Right lobe of liver (tissue), 6 donors: ENCODE results near the gene MRGPRD. TPM values are rescaled to one million over a fixed set of nuclear protein-coding genes. Genes with fewer than 3 reads are reported as not detected.

ENCODE experiments used
- ATAC-seq, 4 donors: fragments of 200-7000 bp; cut with Tn5 transposase; one replicate each; pipeline ENCODE4 v1.9.1; 2020; ENCODE audit warnings: mild to moderate bottlenecking in 4 of 4, moderate library complexity in 4 of 4
- DNase-seq, 3 donors: peaks; one replicate each; pipeline ENCODE4 v3.0.0-alpha.2; 2020
- H3K27ac ChIP-seq, 3 donors: fragments of 200-600 bp; one replicate each; pipeline ENCODE4 v1.8.0; 2022
- H3K27me3 ChIP-seq, 2 donors: fragments of 200-600 bp; one replicate each; pipeline ENCODE4 v1.8.0; 2022
- H3K36me3 ChIP-seq, 4 donors: fragments of 200-600 bp; sonication (generic) in 1 of 4; one replicate each; pipeline versions ENCODE4 v1.5.1 to v1.8.0; 2017 to 2022; ENCODE audit warnings: control low read depth in 1 of 4
- H3K4me1 ChIP-seq, 4 donors: fragments of 200-600 bp; sonication (generic) in 1 of 4; one replicate each; pipeline versions ENCODE4 v1.5.1 to v1.8.0; 2017 to 2022; ENCODE audit warnings: control low read depth in 1 of 4
- H3K4me3 ChIP-seq, 3 donors: fragments of 200-600 bp; one replicate each; pipeline ENCODE4 v1.8.0; 2022
- H3K9me3 ChIP-seq, 4 donors: fragments of 200-600 bp; sonication (generic) in 1 of 4; one replicate each; pipeline versions ENCODE4 v1.5.1 to v1.8.0; 2017 to 2022; ENCODE audit warnings: control low read depth in 1 of 4
- POLR2A ChIP-seq: fragments of 450-650 bp; IDR thresholded peaks from one replicate; pipeline ENCODE4 v1.6.1; 2017; ENCODE audit warnings: antibody characterized with exemption, mild to moderate bottlenecking
- WGBS: methylation state at CpG from one replicate; pipeline ENCODE4 v1.1.6; 2018; ENCODE audit warnings: low coverage, low lambda C conversion rate; ENCODE audit not compliant: insufficient coverage; ENCODE audit errors: missing lambda C conversion rate; 5-methylcytosine and 5-hydroxymethylcytosine counted together
- intact Hi-C, 2 donors: fragments of 100-400 bp; cut with DNase I; formaldehyde crosslinking; loops; one replicate each; pipeline versions ENCODE4 v1.11.2 to v1.14.1; 2022
- total RNA-seq, 6 experiments: library from RNA; depleted of rRNA in 2 of 6; stranded (reverse); fragments of >200 nt in 2 of 6; fragmentation: NEBNext Ultra II Directional in 3 of 6; extraction: Animal tissue kit (Norgen Biotek cat#: 25700) in 3 of 6; gene quantifications; one replicate each; pipeline versions ENCODE4 v1.1.0 to v1.2.4, GENCODE V29; 2016 to 2023
- TF ChIP-seq, protein P1 (sequence below), 4 donors: fragments of 200-600 bp in 3 of 4; fragments of 450-650 bp in 1 of 4; IDR thresholded peaks; one replicate each; pipeline versions ENCODE4 v1.5.1 to v1.8.0; 2016 to 2022; ENCODE audit warnings: antibody characterized with exemption in 4 of 4, mild to moderate bottlenecking in 2 of 4
- donor health status: DM: no; HTN: yes; CAD: no.
- donor health status: DM: no; HTN: no; CAD: no.
- donor health status: DM: no; HTN: no; CAD: no.
- donor health status: DM: no; HTN: yes; CAD: no.
- donor health status: DM: no; HTN: yes; CAD: no.

The MRGPRD gene
- total RNA-seq, 6 experiments from 2014 or later: not detected

GRCh38 chr11:68969386-68969785 is 11.4 kb downstream of the MRGPRD start:
- WGBS: 70% methylated on average over 8 of the region's 8 CpGs
- Histone ChIP-seq H3K4me3 (no peak overlapping the region), H3K9me3 (no peaks in the 10 kb centered on the region), H3K27ac (no peak overlapping the region), H3K36me3 (no peaks in the 10 kb centered on the region), H3K4me1 (no peaks in the 10 kb centered on the region), H3K27me3 (no peaks in the 10 kb centered on the region)
- ATAC-seq (no peak), DNase-seq (no peak)
- TF ChIP-seq, protein P1, sequence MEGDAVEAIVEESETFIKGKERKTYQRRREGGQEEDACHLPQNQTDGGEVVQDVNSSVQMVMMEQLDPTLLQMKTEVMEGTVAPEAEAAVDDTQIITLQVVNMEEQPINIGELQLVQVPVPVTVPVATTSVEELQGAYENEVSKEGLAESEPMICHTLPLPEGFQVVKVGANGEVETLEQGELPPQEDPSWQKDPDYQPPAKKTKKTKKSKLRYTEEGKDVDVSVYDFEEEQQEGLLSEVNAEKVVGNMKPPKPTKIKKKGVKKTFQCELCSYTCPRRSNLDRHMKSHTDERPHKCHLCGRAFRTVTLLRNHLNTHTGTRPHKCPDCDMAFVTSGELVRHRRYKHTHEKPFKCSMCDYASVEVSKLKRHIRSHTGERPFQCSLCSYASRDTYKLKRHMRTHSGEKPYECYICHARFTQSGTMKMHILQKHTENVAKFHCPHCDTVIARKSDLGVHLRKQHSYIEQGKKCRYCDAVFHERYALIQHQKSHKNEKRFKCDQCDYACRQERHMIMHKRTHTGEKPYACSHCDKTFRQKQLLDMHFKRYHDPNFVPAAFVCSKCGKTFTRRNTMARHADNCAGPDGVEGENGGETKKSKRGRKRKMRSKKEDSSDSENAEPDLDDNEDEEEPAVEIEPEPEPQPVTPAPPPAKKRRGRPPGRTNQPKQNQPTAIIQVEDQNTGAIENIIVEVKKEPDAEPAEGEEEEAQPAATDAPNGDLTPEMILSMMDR (IDR thresholded peaks at IDR 0.05): no peak
- TF ChIP-seq POLR2A: no peak
- intact Hi-C loops: no loop called here

DNA sequence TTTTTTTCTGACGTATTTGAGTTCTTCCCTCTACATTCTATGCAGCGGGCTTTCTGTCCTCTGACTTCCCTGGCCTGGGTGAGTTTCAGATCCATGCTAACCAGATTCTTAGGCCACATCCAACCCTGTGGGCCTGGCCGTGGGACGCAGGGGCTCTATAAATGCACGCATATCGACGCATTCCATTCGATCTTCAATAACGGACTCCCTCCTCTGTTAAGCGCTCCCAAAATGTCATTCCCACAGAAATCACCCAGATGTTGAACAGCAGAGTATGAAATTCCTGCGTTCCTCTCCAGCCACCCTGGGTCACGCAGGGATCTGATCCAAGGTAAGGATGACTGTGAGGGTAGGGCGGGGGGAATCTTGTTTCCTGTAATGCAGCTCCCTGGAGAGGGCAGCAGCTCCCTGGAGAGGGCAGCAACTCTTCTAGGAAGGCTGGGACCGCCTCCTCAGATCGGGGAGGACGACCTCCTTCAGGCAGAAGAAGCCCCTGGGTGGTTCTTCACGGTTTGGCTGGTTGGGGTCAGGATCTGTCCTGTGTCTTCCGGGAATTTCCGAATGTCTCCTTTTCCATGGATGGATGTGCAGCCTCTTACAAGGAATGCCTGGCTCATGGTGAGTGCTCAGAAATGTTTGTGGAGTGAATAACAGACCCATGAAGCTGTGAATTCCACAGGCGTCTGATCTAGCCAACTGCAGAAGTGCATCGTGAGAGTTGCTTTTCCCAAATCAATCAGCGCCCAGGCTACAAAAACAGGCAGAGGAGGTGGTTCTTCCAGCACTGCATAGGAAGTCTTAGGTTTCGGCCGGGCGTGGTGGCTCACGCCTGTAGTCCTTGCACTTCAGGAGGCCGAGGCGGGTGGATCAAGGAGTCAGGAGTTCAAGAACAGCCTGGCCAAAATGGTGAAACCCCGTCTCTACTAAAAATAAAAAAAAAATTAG is 12.2 kb downstream of the MRGPRD start:
- DNase-seq: peak in 1 of 3 donors; percentile 34

GRCh38 chr11:68966894-68967780 is 13.6 kb downstream of the MRGPRD start:
- no peaks in the 10 kb centered on the region for H3K36me3 ChIP-seq
- H3K4me1 ChIP-seq: no peaks in the 10 kb centered on the region
- TF ChIP-seq, protein P1 (IDR thresholded peaks at IDR 0.05): no peak
- no peak for TF ChIP-seq POLR2A
- ATAC-seq: no peak
- H3K27me3 ChIP-seq: no peaks in the 10 kb centered on the region
- H3K27ac ChIP-seq: no peak overlapping the region
- no peaks in the 10 kb centered on the region for H3K9me3 ChIP-seq
- no peak overlapping the region for H3K4me3 ChIP-seq
- 100% methylated on average over 3 of the region's 9 CpGs for WGBS
- DNase-seq: peak in 1 of 3 donors; percentile 14
- intact Hi-C loops: no loop called here

More for the DNA sequence above, 12.2 kb downstream of the MRGPRD start:
- WGBS: 88% methylated on average over 20 of the region's 29 CpGs
- no peak for ATAC-seq
- Histone ChIP-seq H3K4me3 (no peak overlapping the region), H3K27me3 (no peaks in the 10 kb centered on the region), H3K4me1 (no peaks in the 10 kb centered on the region), H3K9me3 (no peaks in the 10 kb centered on the region), H3K36me3 (no peaks in the 10 kb centered on the region), H3K27ac (no peak overlapping the region)
- intact Hi-C loops: no loop called here
- TF ChIP-seq, protein P1 (IDR thresholded peaks at IDR 0.05): no peak
- no peak for TF ChIP-seq POLR2A

DNA sequence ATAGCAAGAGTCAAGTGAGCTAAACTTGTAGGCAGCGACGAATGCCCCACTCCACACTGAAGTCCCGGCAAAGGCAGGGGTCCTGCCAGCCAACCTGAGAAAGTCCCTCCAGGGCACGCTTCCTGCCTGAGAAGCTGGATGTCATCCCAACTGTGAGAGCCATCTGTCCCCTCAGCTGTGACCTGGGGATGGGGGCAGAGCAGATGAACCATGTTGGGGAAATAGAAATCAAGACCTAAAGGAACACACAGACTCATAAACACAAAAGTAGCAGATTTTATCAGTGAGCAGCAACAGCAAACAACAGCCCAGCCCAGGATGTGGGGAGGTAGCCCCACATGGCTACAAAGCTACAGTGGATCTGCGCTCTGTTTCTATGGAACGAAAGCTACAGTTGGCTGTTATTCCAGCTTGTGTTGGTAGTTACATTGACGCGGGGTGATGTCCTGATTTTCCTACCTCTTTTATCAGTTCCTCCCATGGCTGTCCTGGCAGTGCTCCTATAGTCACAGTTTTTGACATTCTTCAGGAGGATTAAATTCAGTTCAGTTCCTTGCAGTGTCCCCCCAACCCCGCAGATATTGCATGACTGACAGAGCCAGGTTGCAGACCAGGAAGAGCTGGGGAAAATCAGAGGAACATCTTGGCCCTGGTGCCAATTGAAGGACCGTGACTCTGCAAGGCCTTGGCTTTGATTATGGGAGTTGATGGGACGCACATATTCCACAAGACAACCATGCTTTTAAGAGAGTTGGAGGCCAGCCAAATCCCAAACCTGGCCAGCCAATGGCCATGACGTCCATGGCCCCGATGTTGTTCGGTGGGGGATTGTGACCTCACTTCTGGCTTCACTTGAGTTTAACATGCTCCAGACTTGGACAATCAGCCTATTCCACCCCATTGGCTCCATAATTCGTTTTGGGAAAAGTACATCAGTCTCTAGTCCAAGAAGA is 14.6 kb downstream of the MRGPRD start:
- ATAC-seq (no peak), DNase-seq (peak in 1 of 3 donors; percentile 28)
- no peaks in the 10 kb centered on the region for H3K27me3 ChIP-seq
- TF ChIP-seq, protein P1 (IDR thresholded peaks at IDR 0.05): no peak
- no peak for TF ChIP-seq POLR2A
- no peaks in the 10 kb centered on the region for H3K4me1 ChIP-seq
- no peak overlapping the region for H3K4me3 ChIP-seq
- H3K27ac ChIP-seq: no peak overlapping the region
- intact Hi-C loops: no loop called here
- WGBS: 91% methylated on average over 3 of the region's 15 CpGs
- no peaks in the 10 kb centered on the region for H3K9me3 ChIP-seq
- H3K36me3 ChIP-seq: no peaks in the 10 kb centered on the region
